B cell (primary cell): ENCODE data around the gene MMP11. TPM values are rescaled to one million over a fixed set of nuclear protein-coding genes. Genes with fewer than 3 reads are reported as not detected.
A peak's percentile ranks its signal among the peaks of the same experiment; 100 is the strongest.

Source experiments
- ATAC-seq: fragments of 200-7000 bp; cut with Tn5 transposase; one replicate; pipeline ENCODE4 v1.10.0; 2021; ENCODE audit warnings: low read depth, mild to moderate bottlenecking, moderate number of reproducible peaks, moderate library complexity
- CTCF ChIA-PET: fragments of 350-600 bp; sonication (Branson Sonifier 250); formaldehyde crosslinking; loops from one replicate; lab custom pipeline; 2021; ENCODE audit warnings: antibody characterized with exemption, inconsistent platforms; lab: Charles Lee
- POLR2A ChIA-PET: fragments of 350-600 bp; sonication (Branson Sonifier 250); formaldehyde crosslinking; loops from one replicate; lab custom pipeline; 2021; ENCODE audit warnings: antibody characterized with exemption; lab: Charles Lee
- DNase-seq: peaks from one replicate; pipeline ENCODE4 v3.0.0; 2013
- H2AFZ ChIP-seq: 2 replicates; pipeline ENCODE4 v1.6.1; 2012; ENCODE audit warnings: mild to moderate bottlenecking, low read depth, low read length; ENCODE audit not compliant: insufficient read depth, poor library complexity, severe bottlenecking
- H3K27ac ChIP-seq, 2 donors: 1 replicate in 1 of 2; 2 replicates in 1 of 2; pipeline ENCODE4 v1.5.1; 2012 to 2013; ENCODE audit warnings: low read length in 2 of 2, mild to moderate bottlenecking in 2 of 2, moderate library complexity in 1 of 2
- H3K27me3 ChIP-seq, 4 experiments: fragments of 200-600 bp in 1 of 4; sonication (generic) in 1 of 4; replicated peaks in 1 of 4; 1 replicate in 2 of 4; 2 replicates in 2 of 4; pipeline versions ENCODE4 v1.6.1 to v1.7.0; 2013 to 2016; ENCODE audit warnings: low read length in 3 of 4, mild to moderate bottlenecking in 2 of 4, mixed read lengths in 1 of 4, moderate library complexity in 1 of 4; ENCODE audit not compliant: insufficient read depth in 4 of 4, control insufficient read depth in 3 of 4; ENCODE audit errors: control extremely low read depth in 1 of 4
- H3K36me3 ChIP-seq, 2 experiments: replicated peaks in 1 of 2; 1 replicate in 1 of 2; 2 replicates in 1 of 2; pipeline versions ENCODE4 v1.6.1 to v1.7.1; 2013; ENCODE audit warnings: low read length in 1 of 2; ENCODE audit not compliant: insufficient read depth in 2 of 2, control insufficient read depth in 1 of 2; ENCODE audit errors: control extremely low read depth in 1 of 2, extremely low read depth in 1 of 2
- H3K4me1 ChIP-seq, 2 donors: fragments of 200-600 bp in 1 of 2; sonication (generic) in 1 of 2; 1 replicate in 1 of 2; 2 replicates in 1 of 2; pipeline versions ENCODE4 v1.5.1 to v1.6.1; 2013 to 2017; ENCODE audit warnings: low read length in 2 of 2; ENCODE audit not compliant: control insufficient read depth in 2 of 2, insufficient read depth in 2 of 2
- H3K4me2 ChIP-seq: replicated peaks from 2 replicates; pipeline ENCODE3; 2012; ENCODE audit warnings: mild to moderate bottlenecking, low read depth, low read length; ENCODE audit not compliant: poor library complexity, severe bottlenecking
- H3K4me3 ChIP-seq, 5 experiments: fragments of 200-600 bp in 1 of 5; sonication (generic) in 1 of 5; 1 replicate in 3 of 5; 2 replicates in 2 of 5; pipeline versions ENCODE4 v1.5.1 to v1.7.0; 2011 to 2016; ENCODE audit warnings: low read length in 4 of 5, mild to moderate bottlenecking in 4 of 5, low read depth in 2 of 5, control low read depth in 1 of 5, moderate library complexity in 1 of 5; ENCODE audit not compliant: insufficient read depth in 1 of 5; ENCODE audit errors: control extremely low read depth in 1 of 5, extremely low read depth in 1 of 5
- H3K79me2 ChIP-seq: fragments of 200-600 bp; sonication (generic); one replicate; pipeline ENCODE4 v1.6.0; 2016; ENCODE audit warnings: low read length; ENCODE audit not compliant: control insufficient read depth, insufficient read depth
- H3K9ac ChIP-seq: fragments of 200-600 bp; sonication (generic); 2 replicates; pipeline ENCODE4 v1.6.1; 2017; ENCODE audit warnings: mild to moderate bottlenecking, low read length, moderate library complexity
- H3K9me3 ChIP-seq, 3 donors: one replicate each; pipeline versions ENCODE4 v1.6.1 to v1.7.1; 2013; ENCODE audit warnings: low read length in 2 of 3; ENCODE audit not compliant: control insufficient read depth in 2 of 3, insufficient read depth in 1 of 3; ENCODE audit errors: control extremely low read depth in 1 of 3
- H4K20me1 ChIP-seq: 2 replicates; pipeline ENCODE4 v1.6.0; 2012; ENCODE audit warnings: mild to moderate bottlenecking, low read length; ENCODE audit not compliant: insufficient read depth, control insufficient read depth, poor library complexity, severe bottlenecking
- H3K27ac Mint-ChIP-seq: one replicate; pipeline ENCODE4 v1.8.0; 2021; ENCODE audit warnings: mixed read lengths
- H3K27me3 Mint-ChIP-seq: one replicate; pipeline ENCODE4 v1.8.0; 2021; ENCODE audit warnings: mixed read lengths
- H3K4me1 Mint-ChIP-seq: one replicate; pipeline ENCODE4 v1.8.0; 2021; ENCODE audit warnings: mixed read lengths
- H3K4me3 Mint-ChIP-seq: one replicate; pipeline ENCODE4 v1.8.0; 2021; ENCODE audit warnings: mixed read lengths
- H3K9me3 Mint-ChIP-seq: one replicate; pipeline ENCODE4 v1.8.0; 2022; ENCODE audit warnings: mixed read lengths; ENCODE audit not compliant: insufficient read depth
- EZH2 ChIP-seq: IDR thresholded peaks from 2 replicates; pipeline ENCODE4 v1.6.1; 2012; ENCODE audit warnings: borderline replicate concordance, low read depth, mild to moderate bottlenecking, moderate library complexity, low read length; ENCODE audit not compliant: insufficient read depth, poor library complexity, severe bottlenecking
- WGBS: methylation state at CpG from one replicate; pipeline ENCODE4 v1.1.5; 2013; ENCODE audit warnings: missing lambda C conversion rate; ENCODE audit not compliant: insufficient coverage; 5-methylcytosine and 5-hydroxymethylcytosine counted together
- intact Hi-C: fragments of 100-400 bp; cut with micrococcal nuclease; formaldehyde crosslinking; loops from one replicate; pipeline ENCODE4 v1.10.0; 2022
- polyA plus RNA-seq: library from polyadenylated mRNA; depleted of rRNA; stranded (reverse); fragments of >200 nt; gene quantifications from 2 replicates; pipeline ENCODE4 v1.2.3, GENCODE V29; 2012
- total RNA-seq, 2 donors: library from RNA; stranded (reverse); fragments of 120-200 nt in 1 of 2; gene quantifications; 1 replicate in 1 of 2; 2 replicates in 1 of 2; pipeline versions ENCODE4 v1.2.3 to v1.2.4, GENCODE V29; 2013 to 2022
- TF ChIP-seq, protein P1 (sequence below): fragments of 200-600 bp; IDR thresholded peaks from one replicate; pipeline ENCODE4 v1.8.0; 2022; ENCODE audit warnings: antibody characterized with exemption, mild to moderate bottlenecking

The MMP11 gene
- total and polyA plus RNA-seq, 2 donors (not counting 1 experiment from before 2014, with no cell fraction given): 11.6 to 19.0 TPM

DNA sequence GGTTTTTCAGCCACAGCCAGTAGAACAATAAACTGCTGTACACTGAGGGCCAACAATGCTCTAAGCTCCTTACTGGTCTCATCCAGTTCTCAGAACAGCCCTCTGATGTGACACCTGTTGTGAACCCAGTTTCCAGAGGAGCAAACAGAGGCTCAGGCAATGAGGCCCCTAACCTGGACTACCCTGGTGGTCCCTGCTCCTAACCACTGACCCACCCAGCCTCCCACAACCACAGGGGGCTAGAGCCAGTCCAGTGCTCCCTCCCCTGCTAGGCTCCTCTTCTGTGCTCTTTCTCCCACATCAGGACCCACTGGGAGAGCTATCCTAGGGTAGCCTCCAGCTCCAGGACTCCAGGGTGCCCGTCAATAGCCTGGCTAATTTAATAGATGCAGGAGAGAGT lies 10.1 kb downstream of the MMP11 start:
- H3K4me3 Mint-ChIP-seq: no peak overlapping the region
- H3K4me2 ChIP-seq: no peak overlapping the region
- no peak overlapping the region for H3K4me3 ChIP-seq
- intact Hi-C loops: loop anchor here (10.0 kb wide), 1 partner anchor 232 kb away; the partner anchor contains the start of gene CABIN1
- CTCF ChIA-PET: no interaction called here
- no peaks in the 10 kb centered on the region for H3K9me3 Mint-ChIP-seq
- no peak for ATAC-seq
- peaks cover 4% of the 10 kb centered on the region for H3K79me2 ChIP-seq
- no peak overlapping the region for H3K27ac ChIP-seq
- peak overlapping the region; percentile 37 for H3K27ac Mint-ChIP-seq
- H3K4me1 ChIP-seq: peaks cover 20 to 22% of the 10 kb centered on the region in 2 donors
- H3K27me3 ChIP-seq: no peaks in the 10 kb centered on the region
- no peaks in the 10 kb centered on the region for H3K9me3 ChIP-seq
- no peak overlapping the region for H3K9ac ChIP-seq
- DNase-seq: no peak
- WGBS: no CpG with 5 or more reads among the region's 1 CpG
- H3K36me3 ChIP-seq: peaks cover 0 to 10% of the 10 kb centered on the region in 2 experiments
- peaks cover 3% of the 10 kb centered on the region for H4K20me1 ChIP-seq
- POLR2A ChIA-PET: no interaction called here
- H3K27me3 Mint-ChIP-seq: no peaks in the 10 kb centered on the region
- TF ChIP-seq EZH2: no peak
- TF ChIP-seq, protein P1, sequence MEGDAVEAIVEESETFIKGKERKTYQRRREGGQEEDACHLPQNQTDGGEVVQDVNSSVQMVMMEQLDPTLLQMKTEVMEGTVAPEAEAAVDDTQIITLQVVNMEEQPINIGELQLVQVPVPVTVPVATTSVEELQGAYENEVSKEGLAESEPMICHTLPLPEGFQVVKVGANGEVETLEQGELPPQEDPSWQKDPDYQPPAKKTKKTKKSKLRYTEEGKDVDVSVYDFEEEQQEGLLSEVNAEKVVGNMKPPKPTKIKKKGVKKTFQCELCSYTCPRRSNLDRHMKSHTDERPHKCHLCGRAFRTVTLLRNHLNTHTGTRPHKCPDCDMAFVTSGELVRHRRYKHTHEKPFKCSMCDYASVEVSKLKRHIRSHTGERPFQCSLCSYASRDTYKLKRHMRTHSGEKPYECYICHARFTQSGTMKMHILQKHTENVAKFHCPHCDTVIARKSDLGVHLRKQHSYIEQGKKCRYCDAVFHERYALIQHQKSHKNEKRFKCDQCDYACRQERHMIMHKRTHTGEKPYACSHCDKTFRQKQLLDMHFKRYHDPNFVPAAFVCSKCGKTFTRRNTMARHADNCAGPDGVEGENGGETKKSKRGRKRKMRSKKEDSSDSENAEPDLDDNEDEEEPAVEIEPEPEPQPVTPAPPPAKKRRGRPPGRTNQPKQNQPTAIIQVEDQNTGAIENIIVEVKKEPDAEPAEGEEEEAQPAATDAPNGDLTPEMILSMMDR: no peak
- H2AFZ ChIP-seq: no peak overlapping the region
- peaks cover 14% of the 10 kb centered on the region for H3K4me1 Mint-ChIP-seq

DNA sequence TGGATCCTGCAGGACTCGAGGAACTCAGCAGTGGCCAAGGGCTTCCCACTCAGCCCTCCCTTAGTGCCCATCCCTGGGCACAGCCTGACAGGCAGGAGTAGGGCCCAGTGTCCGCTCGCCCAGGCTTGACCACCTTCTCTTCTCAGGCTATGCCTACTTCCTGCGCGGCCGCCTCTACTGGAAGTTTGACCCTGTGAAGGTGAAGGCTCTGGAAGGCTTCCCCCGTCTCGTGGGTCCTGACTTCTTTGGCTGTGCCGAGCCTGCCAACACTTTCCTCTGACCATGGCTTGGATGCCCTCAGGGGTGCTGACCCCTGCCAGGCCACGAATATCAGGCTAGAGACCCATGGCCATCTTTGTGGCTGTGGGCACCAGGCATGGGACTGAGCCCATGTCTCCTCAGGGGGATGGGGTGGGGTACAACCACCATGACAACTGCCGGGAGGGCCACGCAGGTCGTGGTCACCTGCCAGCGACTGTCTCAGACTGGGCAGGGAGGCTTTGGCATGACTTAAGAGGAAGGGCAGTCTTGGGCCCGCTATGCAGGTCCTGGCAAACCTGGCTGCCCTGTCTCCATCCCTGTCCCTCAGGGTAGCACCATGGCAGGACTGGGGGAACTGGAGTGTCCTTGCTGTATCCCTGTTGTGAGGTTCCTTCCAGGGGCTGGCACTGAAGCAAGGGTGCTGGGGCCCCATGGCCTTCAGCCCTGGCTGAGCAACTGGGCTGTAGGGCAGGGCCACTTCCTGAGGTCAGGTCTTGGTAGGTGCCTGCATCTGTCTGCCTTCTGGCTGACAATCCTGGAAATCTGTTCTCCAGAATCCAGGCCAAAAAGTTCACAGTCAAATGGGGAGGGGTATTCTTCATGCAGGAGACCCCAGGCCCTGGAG lies 10.9 kb downstream of the MMP11 start:
- H3K36me3 ChIP-seq: peaks cover 0 to 10% of the 10 kb centered on the region in 2 experiments
- no peak overlapping the region for H3K9ac ChIP-seq
- peaks cover 11% of the 10 kb centered on the region for H4K20me1 ChIP-seq
- no peaks in the 10 kb centered on the region for H3K27me3 ChIP-seq
- Mint-ChIP-seq H3K4me1 (peaks cover 21% of the 10 kb centered on the region), H3K4me3 (no peak overlapping the region), H3K9me3 (no peaks in the 10 kb centered on the region), H3K27ac (no peak overlapping the region), H3K27me3 (no peaks in the 10 kb centered on the region)
- H3K27ac ChIP-seq: peak overlapping the region in 1 of 2 donors; percentile 27
- 89% methylated on average over 14 of the region's 15 CpGs for WGBS
- peaks cover 12% of the 10 kb centered on the region for H3K79me2 ChIP-seq
- intact Hi-C loops: loop anchor here (10.0 kb wide), 1 partner anchor 231 kb away; the partner anchor contains the start of gene CABIN1
- ATAC-seq (no peak), DNase-seq (no peak)
- no peak for TF ChIP-seq EZH2
- TF ChIP-seq, protein P1: no peak
- no peak overlapping the region for H3K4me3 ChIP-seq
- H3K9me3 ChIP-seq: no peaks in the 10 kb centered on the region
- ChIA-PET POLR2A (no interaction called here), CTCF (no interaction called here)
- H3K4me1 ChIP-seq: peaks cover 28 to 30% of the 10 kb centered on the region in 2 donors
- H2AFZ ChIP-seq: no peak overlapping the region
- H3K4me2 ChIP-seq: no peak overlapping the region
